Panc1 (cell line): ENCODE results near the gene ZNF716.

Source experiments
- POLR2AphosphoS5 ChIP-seq: IDR thresholded peaks from 2 replicates; pipeline ENCODE4 v1.6.1; 2012; ENCODE audit warnings: mild to moderate bottlenecking, low read depth, low read length, moderate library complexity
- SIN3A ChIP-seq: IDR thresholded peaks from 2 replicates; pipeline ENCODE4 v1.6.1; 2012; ENCODE audit warnings: low read depth, mild to moderate bottlenecking, low read length, moderate library complexity, borderline replicate concordance; ENCODE audit not compliant: insufficient read depth
- TF ChIP-seq, protein P1 (sequence below): fragments of 450-650 bp; IDR thresholded peaks from 2 replicates; pipeline ENCODE4 v1.5.1; 2017; ENCODE audit warnings: mild to moderate bottlenecking
- TF ChIP-seq, protein P2 (sequence below), 2 experiments: IDR thresholded peaks; 2 replicates each; pipeline ENCODE4 v1.6.1; 2011 to 2012; ENCODE audit warnings: low read depth in 2 of 2, control low read depth in 1 of 2, low read length in 1 of 2, mild to moderate bottlenecking in 1 of 2, moderate library complexity in 1 of 2; ENCODE audit not compliant: insufficient read depth in 1 of 2

DNA sequence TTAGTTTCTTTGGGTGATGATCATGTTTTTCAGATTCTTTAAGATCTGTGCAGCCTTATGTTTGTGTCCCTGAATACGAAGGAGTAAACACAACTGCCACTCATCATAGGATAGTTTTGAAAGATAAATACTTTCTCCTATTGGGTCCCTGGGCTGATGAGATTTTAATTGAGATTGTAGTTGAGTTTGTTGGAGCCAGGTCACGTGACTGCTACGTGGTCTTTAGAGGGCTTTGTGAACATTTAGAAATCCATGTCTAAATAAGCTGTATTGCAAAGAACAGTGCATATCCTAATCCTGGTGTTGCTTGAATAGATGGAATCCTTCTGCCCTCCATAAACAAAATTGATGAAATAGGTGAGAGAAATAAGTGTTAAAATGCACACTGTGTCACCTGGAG, 17.4 kb upstream of the ZNF716 start:
- TF ChIP-seq, protein P1, sequence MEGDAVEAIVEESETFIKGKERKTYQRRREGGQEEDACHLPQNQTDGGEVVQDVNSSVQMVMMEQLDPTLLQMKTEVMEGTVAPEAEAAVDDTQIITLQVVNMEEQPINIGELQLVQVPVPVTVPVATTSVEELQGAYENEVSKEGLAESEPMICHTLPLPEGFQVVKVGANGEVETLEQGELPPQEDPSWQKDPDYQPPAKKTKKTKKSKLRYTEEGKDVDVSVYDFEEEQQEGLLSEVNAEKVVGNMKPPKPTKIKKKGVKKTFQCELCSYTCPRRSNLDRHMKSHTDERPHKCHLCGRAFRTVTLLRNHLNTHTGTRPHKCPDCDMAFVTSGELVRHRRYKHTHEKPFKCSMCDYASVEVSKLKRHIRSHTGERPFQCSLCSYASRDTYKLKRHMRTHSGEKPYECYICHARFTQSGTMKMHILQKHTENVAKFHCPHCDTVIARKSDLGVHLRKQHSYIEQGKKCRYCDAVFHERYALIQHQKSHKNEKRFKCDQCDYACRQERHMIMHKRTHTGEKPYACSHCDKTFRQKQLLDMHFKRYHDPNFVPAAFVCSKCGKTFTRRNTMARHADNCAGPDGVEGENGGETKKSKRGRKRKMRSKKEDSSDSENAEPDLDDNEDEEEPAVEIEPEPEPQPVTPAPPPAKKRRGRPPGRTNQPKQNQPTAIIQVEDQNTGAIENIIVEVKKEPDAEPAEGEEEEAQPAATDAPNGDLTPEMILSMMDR = no peak
- no peak for TF ChIP-seq SIN3A
- TF ChIP-seq POLR2AphosphoS5 = no peak
- TF ChIP-seq, protein P2, sequence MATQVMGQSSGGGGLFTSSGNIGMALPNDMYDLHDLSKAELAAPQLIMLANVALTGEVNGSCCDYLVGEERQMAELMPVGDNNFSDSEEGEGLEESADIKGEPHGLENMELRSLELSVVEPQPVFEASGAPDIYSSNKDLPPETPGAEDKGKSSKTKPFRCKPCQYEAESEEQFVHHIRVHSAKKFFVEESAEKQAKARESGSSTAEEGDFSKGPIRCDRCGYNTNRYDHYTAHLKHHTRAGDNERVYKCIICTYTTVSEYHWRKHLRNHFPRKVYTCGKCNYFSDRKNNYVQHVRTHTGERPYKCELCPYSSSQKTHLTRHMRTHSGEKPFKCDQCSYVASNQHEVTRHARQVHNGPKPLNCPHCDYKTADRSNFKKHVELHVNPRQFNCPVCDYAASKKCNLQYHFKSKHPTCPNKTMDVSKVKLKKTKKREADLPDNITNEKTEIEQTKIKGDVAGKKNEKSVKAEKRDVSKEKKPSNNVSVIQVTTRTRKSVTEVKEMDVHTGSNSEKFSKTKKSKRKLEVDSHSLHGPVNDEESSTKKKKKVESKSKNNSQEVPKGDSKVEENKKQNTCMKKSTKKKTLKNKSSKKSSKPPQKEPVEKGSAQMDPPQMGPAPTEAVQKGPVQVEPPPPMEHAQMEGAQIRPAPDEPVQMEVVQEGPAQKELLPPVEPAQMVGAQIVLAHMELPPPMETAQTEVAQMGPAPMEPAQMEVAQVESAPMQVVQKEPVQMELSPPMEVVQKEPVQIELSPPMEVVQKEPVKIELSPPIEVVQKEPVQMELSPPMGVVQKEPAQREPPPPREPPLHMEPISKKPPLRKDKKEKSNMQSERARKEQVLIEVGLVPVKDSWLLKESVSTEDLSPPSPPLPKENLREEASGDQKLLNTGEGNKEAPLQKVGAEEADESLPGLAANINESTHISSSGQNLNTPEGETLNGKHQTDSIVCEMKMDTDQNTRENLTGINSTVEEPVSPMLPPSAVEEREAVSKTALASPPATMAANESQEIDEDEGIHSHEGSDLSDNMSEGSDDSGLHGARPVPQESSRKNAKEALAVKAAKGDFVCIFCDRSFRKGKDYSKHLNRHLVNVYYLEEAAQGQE (IDR thresholded peaks at IDR 0.05; ENCODE audit: insufficient read depth in 1 of 2, low read depth in 2 of 2, low read length in 1 of 2) = no peak
